Endothelial cell of umbilical vein (primary cell): ENCODE results near the gene IDH1.

Source experiments
- CTCF ChIP-seq, 2 donors: IDR thresholded peaks; 1 replicate in 1 of 2; 2 replicates in 1 of 2; pipeline ENCODE4 v1.5.1; 2011; ENCODE audit warnings: low read length in 2 of 2, mild to moderate bottlenecking in 2 of 2, moderate library complexity in 2 of 2, control low read depth in 1 of 2, inconsistent platforms in 1 of 2, low read depth in 1 of 2; ENCODE audit not compliant: insufficient read depth in 1 of 2; ENCODE audit errors: extremely low read depth in 1 of 2
- EZH2 ChIP-seq: IDR thresholded peaks from 2 replicates; pipeline ENCODE4 v1.6.1; 2012; ENCODE audit warnings: borderline replicate concordance, low read depth, mild to moderate bottlenecking, moderate library complexity, low read length, inconsistent platforms; ENCODE audit not compliant: severe bottlenecking

DNA sequence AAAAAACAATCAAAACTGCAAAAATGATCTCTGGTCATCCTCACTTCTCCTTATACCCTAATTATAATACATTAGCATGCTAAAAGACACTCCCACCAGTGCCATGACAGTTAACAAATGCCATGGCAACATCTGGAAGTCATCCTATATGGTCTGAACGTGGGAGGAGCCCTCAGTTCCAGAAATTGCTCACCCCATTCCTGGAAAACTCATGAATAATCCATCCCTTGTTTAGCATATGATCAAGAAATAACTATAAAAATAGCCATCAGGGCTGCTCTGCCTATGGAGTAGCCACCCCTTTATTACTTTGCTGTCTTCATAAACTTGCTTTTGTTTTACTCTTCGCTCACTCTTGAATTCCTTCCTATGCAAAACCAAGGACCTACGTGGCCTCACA lies 59.3 kb downstream of the IDH1 start:
- TF ChIP-seq CTCF (IDR thresholded peaks at IDR 0.05; ENCODE audit: extremely low read depth in 1 of 2, insufficient read depth in 1 of 2, low read depth in 1 of 2, low read length in 2 of 2) (no peak), EZH2 (no peak)
